Hepatocyte (in vitro differentiated cells): ENCODE data around the gene CYP27B1.

Source experiments
- EZH2 ChIP-seq: fragments of 200-600 bp; sonication (generic); IDR thresholded peaks from 2 replicates; pipeline ENCODE4 v1.6.1; 2016; ENCODE audit warnings: antibody characterized with exemption, mild to moderate bottlenecking, borderline replicate concordance
- EZH2phosphoT487 ChIP-seq: fragments of 200-600 bp; sonication (generic); IDR thresholded peaks from one replicate; pipeline ENCODE4 v1.6.1; 2018; ENCODE audit warnings: antibody characterized with exemption, mild to moderate bottlenecking, low read depth, moderate library complexity; ENCODE audit not compliant: unreplicated experiment, severe bottlenecking
- TF ChIP-seq, protein P1 (sequence below): fragments of 200-600 bp; sonication (generic); IDR thresholded peaks from 2 replicates; pipeline ENCODE4 v1.5.1; 2016; ENCODE audit warnings: antibody characterized with exemption, mild to moderate bottlenecking; ENCODE audit not compliant: poor library complexity

DNA sequence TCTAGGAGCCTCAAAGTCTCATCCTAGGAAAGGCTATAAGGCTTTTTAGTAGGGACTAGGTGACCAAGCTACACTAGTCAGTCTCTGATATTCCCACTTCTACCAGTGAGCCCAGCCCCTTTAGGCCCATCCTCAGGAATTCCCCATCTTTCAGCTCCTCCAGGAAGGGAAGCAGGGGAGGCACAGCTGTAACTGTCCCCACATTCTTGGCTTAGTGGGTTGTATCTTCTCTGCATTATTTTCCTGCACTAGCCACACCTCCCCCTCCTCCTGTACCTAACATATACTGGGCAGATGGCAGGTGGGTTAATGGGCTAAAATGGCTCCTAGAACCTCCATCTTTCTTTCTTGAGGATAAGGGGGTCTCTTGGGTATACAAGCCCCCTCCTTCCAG, 424 bp upstream of the CYP27B1 start:
- no peak for TF ChIP-seq EZH2
- TF ChIP-seq, protein P1, sequence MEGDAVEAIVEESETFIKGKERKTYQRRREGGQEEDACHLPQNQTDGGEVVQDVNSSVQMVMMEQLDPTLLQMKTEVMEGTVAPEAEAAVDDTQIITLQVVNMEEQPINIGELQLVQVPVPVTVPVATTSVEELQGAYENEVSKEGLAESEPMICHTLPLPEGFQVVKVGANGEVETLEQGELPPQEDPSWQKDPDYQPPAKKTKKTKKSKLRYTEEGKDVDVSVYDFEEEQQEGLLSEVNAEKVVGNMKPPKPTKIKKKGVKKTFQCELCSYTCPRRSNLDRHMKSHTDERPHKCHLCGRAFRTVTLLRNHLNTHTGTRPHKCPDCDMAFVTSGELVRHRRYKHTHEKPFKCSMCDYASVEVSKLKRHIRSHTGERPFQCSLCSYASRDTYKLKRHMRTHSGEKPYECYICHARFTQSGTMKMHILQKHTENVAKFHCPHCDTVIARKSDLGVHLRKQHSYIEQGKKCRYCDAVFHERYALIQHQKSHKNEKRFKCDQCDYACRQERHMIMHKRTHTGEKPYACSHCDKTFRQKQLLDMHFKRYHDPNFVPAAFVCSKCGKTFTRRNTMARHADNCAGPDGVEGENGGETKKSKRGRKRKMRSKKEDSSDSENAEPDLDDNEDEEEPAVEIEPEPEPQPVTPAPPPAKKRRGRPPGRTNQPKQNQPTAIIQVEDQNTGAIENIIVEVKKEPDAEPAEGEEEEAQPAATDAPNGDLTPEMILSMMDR: no peak
- TF ChIP-seq EZH2phosphoT487: no peak
